ENCODE results near the gene SDHB. TPM values are rescaled to one million over a fixed set of nuclear protein-coding genes. Genes with fewer than 3 reads are reported as not detected.

SDHB gene
- total and polyA plus RNA-seq, 12 donors, result 52.3 to 243 (median 152) TPM

GRCh38 chr1:16986113-16986512, 67.7 kb downstream of the SDHB start:
- peaks cover 0 to 38% of the 10 kb centered on the region in 2 donors for H3K36me3 ChIP-seq (replicated peaks in 1 of 2)
- WGBS, 4 donors, result 89 to 100% (median 91%) methylated on average over 8 to 19 of the region's 19 CpGs
- intact Hi-C loops (cut with DNase I), result no loop called here
- no peaks in the 10 kb centered on the region for H3K9me3 ChIP-seq (replicated peaks in 1 of 3)
- no peak for TF ChIP-seq POLR2A (IDR thresholded peaks at IDR 0.05)
- TF ChIP-seq CTCF (IDR thresholded peaks at IDR 0.05), result no peak
- no peaks in the 10 kb centered on the region for H3K27me3 ChIP-seq
- no peak overlapping the region for H3K4me3 ChIP-seq
- DNase-seq, result no peak
- no peaks in the 10 kb centered on the region for H3K4me1 ChIP-seq (replicated peaks in 1 of 2)
- H3K27ac ChIP-seq, result no peak overlapping the region

DNA sequence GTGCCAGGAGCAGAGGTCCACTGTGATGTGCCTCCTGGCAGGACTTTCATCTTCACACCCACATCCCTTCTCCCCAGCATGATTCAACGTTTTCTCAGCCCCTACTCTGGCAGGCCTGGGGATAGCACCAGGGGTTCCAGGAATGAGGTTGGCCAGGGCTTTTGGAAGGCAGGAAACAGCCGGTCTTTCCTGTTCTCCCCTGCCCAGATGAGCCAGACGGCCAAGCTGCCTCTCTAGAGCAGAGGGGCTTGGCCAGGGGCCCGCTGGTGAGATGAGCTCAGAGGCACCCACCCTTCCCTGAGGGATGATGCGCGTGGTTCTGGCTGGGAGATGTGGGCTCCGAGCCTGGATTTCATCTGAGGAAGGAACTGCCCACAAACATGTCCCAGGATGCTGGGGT, 69.1 kb downstream of the SDHB start:
- Histone ChIP-seq H3K4me1 (replicated peaks in 1 of 2) (no peaks in the 10 kb centered on the region), H3K9me3 (replicated peaks in 1 of 3) (no peaks in the 10 kb centered on the region), H3K36me3 (replicated peaks in 1 of 2) (peaks cover 0 to 24% of the 10 kb centered on the region in 2 donors), H3K4me3 (no peak overlapping the region), H3K27ac (peak overlapping the region in 1 of 5 donors; percentile 63), H3K27me3 (peaks cover 5% of the 10 kb centered on the region)
- WGBS, 4 donors, result 41 to 59% (median 53%) methylated on average over 3 to 7 of the region's 7 CpGs
- peak in 5 of 7 donors; percentile 25 to 66 (median 43) for DNase-seq
- intact Hi-C loops (cut with DNase I), result no loop called here
- TF ChIP-seq POLR2A (IDR thresholded peaks at IDR 0.05) (no peak), CTCF (IDR thresholded peaks at IDR 0.05) (no peak)

GRCh38 chr1:16983649-16984048, 70.2 kb downstream of the SDHB start:
- TF ChIP-seq CTCF (IDR thresholded peaks at IDR 0.05) (no peak), POLR2A (IDR thresholded peaks at IDR 0.05) (no peak)

DNA sequence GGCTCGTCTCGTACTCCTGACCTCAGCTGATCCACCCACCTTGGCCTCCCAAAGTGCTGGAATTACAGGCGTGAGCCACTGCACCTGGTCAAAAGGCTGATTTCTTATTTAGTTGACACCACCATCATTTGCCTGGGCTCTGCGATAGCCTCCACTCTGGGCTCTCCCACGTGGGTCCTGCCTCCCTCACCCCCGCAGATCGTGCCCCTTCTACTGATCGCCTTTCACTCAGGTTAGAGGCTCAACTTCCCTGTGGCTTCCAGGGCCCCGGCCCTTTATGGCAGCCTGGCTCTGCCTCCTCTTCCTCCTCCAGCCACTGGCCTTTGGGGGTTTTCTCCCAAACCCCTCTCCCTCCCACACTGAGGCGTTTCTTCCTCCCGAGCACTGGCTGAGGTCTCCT, 70.9 kb downstream of the SDHB start:
- intact Hi-C loops (cut with DNase I), result no loop called here

More at GRCh38 chr1:16983649-16984048, 70.2 kb downstream of the SDHB start:
- 85 to 100% (median 95%) methylated on average over 3 to 4 of the region's 4 CpGs for WGBS, 4 donors
- intact Hi-C loops (cut with DNase I), result no loop called here
- H3K9me3 ChIP-seq (replicated peaks in 1 of 3), result no peaks in the 10 kb centered on the region
- no peak overlapping the region for H3K27ac ChIP-seq
- peaks cover 0 to 22% of the 10 kb centered on the region in 2 donors for H3K36me3 ChIP-seq (replicated peaks in 1 of 2)
- DNase-seq, result no peak
- H3K4me1 ChIP-seq (replicated peaks in 1 of 2), result no peaks in the 10 kb centered on the region
- peaks cover 5% of the 10 kb centered on the region for H3K27me3 ChIP-seq
- H3K4me3 ChIP-seq, result no peak overlapping the region

More for the DNA sequence above, 70.9 kb downstream of the SDHB start:
- H3K27ac ChIP-seq, result no peak overlapping the region
- peaks cover 0 to 17% of the 10 kb centered on the region in 2 donors for H3K36me3 ChIP-seq (replicated peaks in 1 of 2)
- H3K4me3 ChIP-seq, result no peak overlapping the region
- DNase-seq, result no peak
- peaks cover 5% of the 10 kb centered on the region for H3K27me3 ChIP-seq
- H3K9me3 ChIP-seq (replicated peaks in 1 of 3), result no peaks in the 10 kb centered on the region
- TF ChIP-seq POLR2A (IDR thresholded peaks at IDR 0.05), result no peak
- no peak for TF ChIP-seq CTCF (IDR thresholded peaks at IDR 0.05)
- WGBS, 4 donors, result 80 to 87% (median 84%) methylated on average over 11 of the region's 11 CpGs
- H3K4me1 ChIP-seq (replicated peaks in 1 of 2), result no peaks in the 10 kb centered on the region

Measured in adrenal gland (tissue), 12 donors.